ENCODE data around the gene SLC7A8. TPM values are rescaled to one million over a fixed set of nuclear protein-coding genes. Genes with fewer than 3 reads are reported as not detected.
"Not testable (repeated sequence)": the region's sequence is repeated elsewhere in the genome, so short reads cannot be mapped to it uniquely, and the experiment has no call there.

SLC7A8 gene
- total RNA-seq: 52.5 to 62.3 TPM (median 58.7 TPM) in 3 replicates

- Mint-ChIP-seq H3K27me3 (ENCODE audit: low read depth) (no peaks in the 10 kb centered on the region), H3K27ac (no peak within 1 kb of the TSS), H3K4me1 (peaks cover 15% of the 10 kb centered on the region), H3K9me3 (no peaks in the 10 kb centered on the region), H3K36me3 (no peaks in the 10 kb centered on the region), H3K4me3 (no peak within 1 kb of the TSS)
- peak; percentile 34 to 66 for DNase-seq (ENCODE audit: low spot score in 2 of 2, unreplicated experiment in 2 of 2)
- TF ChIP-seq CTCF (IDR thresholded peaks at IDR 0.05; ENCODE audit: unreplicated experiment): no peak
These were observed at the start of gene SLC7A8 for GRCh38 chr14:23183479-23183878. Gene SLC7A8, minus strand, starts transcription at chr14:23183660. Its CDS starts 746 bp downstream, at chr14:23182914.

- H3K27me3 Mint-ChIP-seq (ENCODE audit: low read depth); H3K9me3 Mint-ChIP-seq; H3K4me3 Mint-ChIP-seq; H3K36me3 Mint-ChIP-seq; H3K4me1 Mint-ChIP-seq; DNase-seq (ENCODE audit: low spot score in 2 of 2, unreplicated experiment in 2 of 2); H3K27ac Mint-ChIP-seq: not testable (repeated sequence)
These were observed 48.9 kb upstream of the SLC7A8 start for GRCh38 chr14:23232241-23232808.

GRCh38 chr14:23228812-23229211 is 45.4 kb upstream of the SLC7A8 start:
- Mint-ChIP-seq H3K9me3 (peaks cover 23% of the 10 kb centered on the region), H3K27me3 (ENCODE audit: low read depth) (peaks cover 1% of the 10 kb centered on the region), H3K36me3 (no peaks in the 10 kb centered on the region), H3K27ac (no peak overlapping the region), H3K4me3 (no peak overlapping the region), H3K4me1 (no peaks in the 10 kb centered on the region)
- DNase-seq (ENCODE audit: low spot score in 2 of 2, unreplicated experiment in 2 of 2): no peak
- TF ChIP-seq CTCF (IDR thresholded peaks at IDR 0.05; ENCODE audit: unreplicated experiment): no peak

GRCh38 chr14:23227566-23227965 is 44.1 kb upstream of the SLC7A8 start:
- H3K27me3 Mint-ChIP-seq (ENCODE audit: low read depth): peaks cover 1% of the 10 kb centered on the region
- H3K9me3 Mint-ChIP-seq: peaks cover 27% of the 10 kb centered on the region
- no peak overlapping the region for H3K4me3 Mint-ChIP-seq
- peaks cover 2% of the 10 kb centered on the region for H3K36me3 Mint-ChIP-seq
- no peak overlapping the region for H3K27ac Mint-ChIP-seq
- H3K4me1 Mint-ChIP-seq: no peaks in the 10 kb centered on the region
- DNase-seq (ENCODE audit: low spot score in 2 of 2, unreplicated experiment in 2 of 2): no peak
- TF ChIP-seq CTCF (IDR thresholded peaks at IDR 0.05; ENCODE audit: unreplicated experiment): no peak

GRCh38 chr14:23224958-23225357 is 41.5 kb upstream of the SLC7A8 start:
- H3K9me3 Mint-ChIP-seq: peaks cover 34% of the 10 kb centered on the region
- H3K36me3 Mint-ChIP-seq; H3K27me3 Mint-ChIP-seq (ENCODE audit: low read depth); DNase-seq (ENCODE audit: low spot score in 2 of 2, unreplicated experiment in 2 of 2); H3K4me1 Mint-ChIP-seq; H3K4me3 Mint-ChIP-seq; H3K27ac Mint-ChIP-seq: not testable (repeated sequence)

- Mint-ChIP-seq H3K9me3 (peaks cover 30% of the 10 kb centered on the region), H3K27me3 (ENCODE audit: low read depth) (peaks cover 2% of the 10 kb centered on the region), H3K27ac (no peak overlapping the region), H3K4me1 (no peaks in the 10 kb centered on the region), H3K36me3 (peaks cover 8% of the 10 kb centered on the region), H3K4me3 (no peak overlapping the region)
- no peak for DNase-seq (ENCODE audit: low spot score in 2 of 2, unreplicated experiment in 2 of 2)
- TF ChIP-seq CTCF (IDR thresholded peaks at IDR 0.05; ENCODE audit: unreplicated experiment): no peak
These were observed 35.6 kb upstream of the SLC7A8 start for GRCh38 chr14:23219075-23219474.
